ENCODE results near the gene GALNT14.

GRCh38 chr2:31129375-31130171, 8.7 kb downstream of the GALNT14 start:
- TF ChIP-seq CTCF (IDR thresholded peaks at IDR 0.05): no peak
- TF ChIP-seq EP300 (IDR thresholded peaks at IDR 0.05): no peak

All from gastroesophageal sphincter (tissue), 3 donors.